Lung (tissue), 12 donors: ENCODE data around the gene HSPA12B. TPM values are rescaled to one million over a fixed set of nuclear protein-coding genes. Genes with fewer than 3 reads are reported as not detected.

ENCODE experiments used
- ATAC-seq: fragments of 200-7000 bp; cut with Tn5 transposase; one replicate; pipeline ENCODE4 v1.9.1; 2020; ENCODE audit warnings: moderate number of reproducible peaks; ENCODE audit not compliant: insufficient read depth, low FRiP score
- DNase-seq, 3 donors: peaks; one replicate each; pipeline ENCODE4 v3.0.0-alpha.2; 2013 to 2017
- H3K27ac ChIP-seq, 2 donors: one replicate each; pipeline ENCODE4 v1.5.1; 2013; ENCODE audit warnings: mild to moderate bottlenecking in 2 of 2, moderate library complexity in 2 of 2, control low read depth in 1 of 2, inconsistent platforms in 1 of 2, low read depth in 1 of 2, low read length in 1 of 2
- H3K27me3 ChIP-seq, 3 donors: one replicate each; pipeline ENCODE4 v1.5.1; 2013; ENCODE audit warnings: low read length in 2 of 3; ENCODE audit not compliant: control insufficient read depth in 3 of 3, insufficient read depth in 3 of 3
- H3K36me3 ChIP-seq, 4 donors: one replicate each; pipeline ENCODE4 v1.5.1; 2013; ENCODE audit warnings: low read length in 4 of 4, mild to moderate bottlenecking in 1 of 4, moderate library complexity in 1 of 4; ENCODE audit not compliant: control insufficient read depth in 4 of 4, insufficient read depth in 4 of 4
- H3K4me1 ChIP-seq, 5 donors: one replicate each; pipeline ENCODE4 v1.5.1; 2013; ENCODE audit warnings: low read length in 5 of 5, mild to moderate bottlenecking in 2 of 5, moderate library complexity in 1 of 5; ENCODE audit not compliant: control insufficient read depth in 5 of 5, insufficient read depth in 5 of 5
- H3K4me3 ChIP-seq: one replicate; pipeline ENCODE4 v1.5.1; 2013; ENCODE audit warnings: mild to moderate bottlenecking, control low read depth, moderate library complexity
- H3K9ac ChIP-seq, 2 donors: one replicate each; pipeline ENCODE4 v1.5.1; 2013; ENCODE audit warnings: low read length in 2 of 2, control low read depth in 1 of 2; ENCODE audit not compliant: insufficient read depth in 1 of 2
- H3K9me3 ChIP-seq, 4 donors: one replicate each; pipeline ENCODE4 v1.5.1; 2013; ENCODE audit warnings: low read length in 3 of 4, mild to moderate bottlenecking in 1 of 4, moderate library complexity in 1 of 4; ENCODE audit not compliant: control insufficient read depth in 4 of 4, insufficient read depth in 3 of 4
- WGBS, 2 donors: extraction: QIAGEN DNeasy Blood & Tissue Kit; methylation state at CpG; one replicate each; pipeline ENCODE4 v1.1.7; 2013; 5-methylcytosine and 5-hydroxymethylcytosine counted together
- polyA plus RNA-seq, 2 donors: library from polyadenylated mRNA; stranded (reverse); fragments of 200-250 nt; gene quantifications; one replicate each; pipeline ENCODE4 v1.2.1, GENCODE V29; 2013
- total RNA-seq, 2 donors: library from RNA; depleted of rRNA in 1 of 2; stranded (reverse); fragments of >200 nt in 1 of 2; gene quantifications; one replicate each; pipeline ENCODE4 v1.2.1, GENCODE V29; 2014 to 2021
- TF ChIP-seq, protein P1 (sequence below): IDR thresholded peaks from 2 replicates; pipeline ENCODE4 v1.5.1; 2012; ENCODE audit warnings: mild to moderate bottlenecking; ENCODE audit errors: control extremely low read depth, extremely low read depth
- donor health status: control.
- donor health status: control.
- donor health status: Bipolar disorder and iron deficiency.
- donor health status: healthy.
- donor health status: DM: yes; HTN: yes; CAD: no.

Gene HSPA12B
- total and polyA plus RNA-seq, 4 donors, result 11.4 to 28.3 (median 19.9) TPM

DNA sequence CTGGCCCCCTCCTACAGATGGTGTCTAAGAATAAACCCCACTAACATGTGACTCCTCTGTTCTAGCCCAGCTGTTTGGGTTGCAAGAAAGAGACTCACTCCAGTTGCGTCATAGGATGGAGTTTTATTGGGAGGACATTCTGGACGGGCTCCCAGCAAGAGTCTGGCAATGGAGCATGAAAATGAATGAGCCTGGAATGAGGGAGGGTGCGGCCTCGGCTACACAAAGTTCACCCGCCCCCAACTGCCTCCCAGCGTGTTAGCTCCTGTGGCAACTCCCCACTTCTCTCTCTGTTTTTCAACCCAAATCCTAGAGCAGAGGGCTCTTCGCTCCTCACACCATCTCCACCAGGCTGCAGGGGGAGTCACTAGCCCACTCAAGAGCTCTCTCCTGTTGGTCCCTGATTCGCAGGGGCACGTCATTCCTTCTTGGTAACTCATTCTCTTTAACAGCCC is 45.6 kb upstream of the HSPA12B start:
- Histone ChIP-seq H3K4me1 (peaks cover 0 to 19% (median 5%) of the 10 kb centered on the region in 5 donors), H3K9me3 (peaks cover 0 to 2% (median 0%) of the 10 kb centered on the region in 4 donors), H3K36me3 (no peaks in the 10 kb centered on the region), H3K9ac (no peak overlapping the region), H3K4me3 (no peak overlapping the region), H3K27ac (peak overlapping the region in 1 of 2 donors; percentile 48), H3K27me3 (peaks cover 0 to 2% (median 0%) of the 10 kb centered on the region in 3 donors)
- TF ChIP-seq, protein P1, sequence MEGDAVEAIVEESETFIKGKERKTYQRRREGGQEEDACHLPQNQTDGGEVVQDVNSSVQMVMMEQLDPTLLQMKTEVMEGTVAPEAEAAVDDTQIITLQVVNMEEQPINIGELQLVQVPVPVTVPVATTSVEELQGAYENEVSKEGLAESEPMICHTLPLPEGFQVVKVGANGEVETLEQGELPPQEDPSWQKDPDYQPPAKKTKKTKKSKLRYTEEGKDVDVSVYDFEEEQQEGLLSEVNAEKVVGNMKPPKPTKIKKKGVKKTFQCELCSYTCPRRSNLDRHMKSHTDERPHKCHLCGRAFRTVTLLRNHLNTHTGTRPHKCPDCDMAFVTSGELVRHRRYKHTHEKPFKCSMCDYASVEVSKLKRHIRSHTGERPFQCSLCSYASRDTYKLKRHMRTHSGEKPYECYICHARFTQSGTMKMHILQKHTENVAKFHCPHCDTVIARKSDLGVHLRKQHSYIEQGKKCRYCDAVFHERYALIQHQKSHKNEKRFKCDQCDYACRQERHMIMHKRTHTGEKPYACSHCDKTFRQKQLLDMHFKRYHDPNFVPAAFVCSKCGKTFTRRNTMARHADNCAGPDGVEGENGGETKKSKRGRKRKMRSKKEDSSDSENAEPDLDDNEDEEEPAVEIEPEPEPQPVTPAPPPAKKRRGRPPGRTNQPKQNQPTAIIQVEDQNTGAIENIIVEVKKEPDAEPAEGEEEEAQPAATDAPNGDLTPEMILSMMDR, result no peak
- DNase-seq (peak; percentile 91 to 98 (median 97)), ATAC-seq (peak; percentile 39)
- 44 to 61% methylated on average over 9 of the region's 9 CpGs for WGBS, 2 donors

DNA sequence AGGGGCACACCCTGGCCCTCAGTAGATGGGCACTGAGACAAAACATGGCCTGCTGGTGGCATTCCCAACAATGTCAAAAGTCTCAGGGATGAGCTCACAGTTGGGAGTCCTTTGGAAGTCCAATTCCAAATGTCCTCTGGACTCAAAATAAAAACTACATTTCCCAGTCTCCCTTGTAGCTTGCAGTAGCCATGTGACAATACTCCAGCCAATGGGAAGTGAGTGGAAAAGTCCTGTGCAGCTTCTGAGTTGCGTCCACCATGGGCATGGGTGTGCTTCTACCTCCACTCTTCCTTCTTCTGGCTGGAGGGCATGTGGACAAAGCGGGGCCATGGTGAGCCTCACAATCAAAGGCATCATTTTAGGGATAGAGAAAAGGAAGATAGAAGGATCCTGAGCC is 44.8 kb upstream of the HSPA12B start:
- WGBS, 2 donors, result 59 to 74% methylated on average over 2 of the region's 2 CpGs
- H3K9me3 ChIP-seq, result peaks cover 0 to 2% (median 0%) of the 10 kb centered on the region in 4 donors
- no peak overlapping the region for H3K4me3 ChIP-seq
- ATAC-seq (no peak), DNase-seq (peak; percentile 28 to 68 (median 65))
- TF ChIP-seq, protein P1, result no peak
- no peak overlapping the region for H3K9ac ChIP-seq
- H3K27me3 ChIP-seq, result no peaks in the 10 kb centered on the region
- no peaks in the 10 kb centered on the region for H3K36me3 ChIP-seq
- H3K4me1 ChIP-seq, result peaks cover 0 to 15% (median 5%) of the 10 kb centered on the region in 5 donors
- no peak overlapping the region for H3K27ac ChIP-seq

DNA sequence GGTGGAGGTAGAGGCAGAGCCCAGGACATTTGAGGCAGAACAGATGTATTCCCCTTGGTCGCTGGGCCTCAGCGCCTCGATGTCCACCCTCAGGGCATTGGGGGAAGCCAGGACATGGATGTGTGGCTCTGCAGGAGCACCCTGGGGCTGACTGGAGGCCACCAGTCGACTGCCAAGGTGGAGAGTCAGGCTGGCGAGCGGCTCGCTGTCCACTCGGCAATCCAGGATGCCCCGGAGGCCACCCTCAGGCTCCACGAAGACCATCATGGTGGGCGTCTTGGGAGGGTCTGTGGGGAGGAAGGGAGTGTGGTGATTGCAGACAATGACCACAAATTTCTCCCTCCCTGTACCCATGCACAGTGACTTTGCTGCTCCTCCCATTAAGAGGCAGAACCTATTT is 42.5 kb upstream of the HSPA12B start:
- Histone ChIP-seq H3K9me3 (peaks cover 0 to 2% (median 0%) of the 10 kb centered on the region in 4 donors), H3K4me1 (peaks cover 0 to 15% (median 5%) of the 10 kb centered on the region in 5 donors), H3K27me3 (no peaks in the 10 kb centered on the region), H3K9ac (no peak overlapping the region), H3K27ac (no peak overlapping the region), H3K36me3 (no peaks in the 10 kb centered on the region), H3K4me3 (no peak overlapping the region)
- no peak for DNase-seq
- TF ChIP-seq, protein P1, result no peak
- ATAC-seq, result no peak
- 94% methylated on average over 9 to 11 of the region's 11 CpGs for WGBS, 2 donors

DNA sequence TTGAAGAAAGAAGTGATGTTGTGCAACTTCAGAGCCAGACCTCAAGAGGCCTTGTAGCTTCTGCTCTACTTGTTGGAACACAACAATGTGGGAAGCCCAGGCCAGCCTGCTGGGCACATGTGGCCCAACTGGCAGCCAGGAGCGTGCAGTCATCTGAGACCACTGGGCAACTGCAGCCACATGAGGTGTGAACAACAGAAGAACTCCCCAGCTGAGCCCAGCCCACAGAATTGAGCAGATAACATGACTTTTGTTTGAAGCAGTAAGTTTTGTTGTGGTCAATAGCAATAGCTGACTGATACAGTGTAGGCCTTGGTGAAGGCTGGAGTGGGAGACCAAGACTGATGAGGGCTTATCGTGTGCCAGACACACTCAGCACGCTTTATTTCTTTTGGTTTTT is 42.1 kb upstream of the HSPA12B start:
- WGBS, 2 donors, result 93 to 96% methylated on average over 3 of the region's 3 CpGs
- Histone ChIP-seq H3K27me3 (no peaks in the 10 kb centered on the region), H3K9me3 (peaks cover 0 to 2% (median 0%) of the 10 kb centered on the region in 4 donors), H3K4me1 (peaks cover 0 to 15% (median 5%) of the 10 kb centered on the region in 5 donors), H3K27ac (no peak overlapping the region), H3K4me3 (no peak overlapping the region), H3K36me3 (no peaks in the 10 kb centered on the region), H3K9ac (no peak overlapping the region)
- TF ChIP-seq, protein P1, result no peak
- no peak for DNase-seq
- no peak for ATAC-seq
